Transverse colon (tissue), 4 donors: Measurements from ENCODE around the gene TJP3.

Source experiments
- CTCF ChIP-seq, 5 experiments: fragments of 200-600 bp in 3 of 5; fragments of 450-650 bp in 2 of 5; sonication (generic) in 3 of 5; IDR thresholded peaks; 1 replicate in 2 of 5; 2 replicates in 3 of 5; pipeline ENCODE4 v1.5.1; 2016 to 2017; ENCODE audit warnings: antibody characterized with exemption in 5 of 5, inconsistent platforms in 3 of 5, mild to moderate bottlenecking in 2 of 5, moderate library complexity in 1 of 5
- EP300 ChIP-seq: sonication (generic); formaldehyde crosslinking; IDR thresholded peaks from one replicate; pipeline ENCODE4 v1.6.1; 2017; ENCODE audit warnings: antibody characterized with exemption, low read depth
- POLR2A ChIP-seq: fragments of 450-650 bp; IDR thresholded peaks from one replicate; pipeline ENCODE4 v1.6.1; 2016; ENCODE audit warnings: antibody characterized with exemption, mild to moderate bottlenecking, moderate library complexity
- POLR2AphosphoS5 ChIP-seq, 3 donors: sonication (generic); formaldehyde crosslinking; IDR thresholded peaks; one replicate each; pipeline ENCODE4 v1.6.1; 2016; ENCODE audit warnings: antibody characterized with exemption in 3 of 3

GRCh38 chr19:3737487-3738205, 29.5 kb downstream of the TJP3 start:
- TF ChIP-seq CTCF (IDR thresholded peaks at IDR 0.05) (no peak), EP300 (no peak), POLR2A (no peak), POLR2AphosphoS5 (IDR thresholded peaks at IDR 0.05) (no peak)
